Stomach (tissue), 4 donors: ENCODE measurements around the gene U2SURP.

Experiments
- EP300 ChIP-seq: sonication (generic); formaldehyde crosslinking; IDR thresholded peaks from one replicate; pipeline ENCODE4 v1.6.1; 2017; ENCODE audit warnings: antibody characterized with exemption
- POLR2A ChIP-seq, 4 donors: fragments of 450-650 bp; IDR thresholded peaks; one replicate each; pipeline ENCODE4 v1.6.1; 2016; ENCODE audit warnings: antibody characterized with exemption in 4 of 4, control low read depth in 2 of 4, mild to moderate bottlenecking in 1 of 4, moderate library complexity in 1 of 4
- POLR2AphosphoS5 ChIP-seq, 3 donors: sonication (generic); formaldehyde crosslinking; IDR thresholded peaks; one replicate each; pipeline ENCODE4 v1.6.1; 2016; ENCODE audit warnings: antibody characterized with exemption in 3 of 3
- TF ChIP-seq, protein P1 (sequence below), 7 experiments: fragments of 450-650 bp in 4 of 7; fragments of 200-600 bp in 3 of 7; sonication (generic) in 3 of 7; IDR thresholded peaks; one replicate each; pipeline ENCODE4 v1.5.1; 2016 to 2019; ENCODE audit warnings: antibody characterized with exemption in 7 of 7, control low read depth in 2 of 7, mild to moderate bottlenecking in 1 of 7

DNA sequence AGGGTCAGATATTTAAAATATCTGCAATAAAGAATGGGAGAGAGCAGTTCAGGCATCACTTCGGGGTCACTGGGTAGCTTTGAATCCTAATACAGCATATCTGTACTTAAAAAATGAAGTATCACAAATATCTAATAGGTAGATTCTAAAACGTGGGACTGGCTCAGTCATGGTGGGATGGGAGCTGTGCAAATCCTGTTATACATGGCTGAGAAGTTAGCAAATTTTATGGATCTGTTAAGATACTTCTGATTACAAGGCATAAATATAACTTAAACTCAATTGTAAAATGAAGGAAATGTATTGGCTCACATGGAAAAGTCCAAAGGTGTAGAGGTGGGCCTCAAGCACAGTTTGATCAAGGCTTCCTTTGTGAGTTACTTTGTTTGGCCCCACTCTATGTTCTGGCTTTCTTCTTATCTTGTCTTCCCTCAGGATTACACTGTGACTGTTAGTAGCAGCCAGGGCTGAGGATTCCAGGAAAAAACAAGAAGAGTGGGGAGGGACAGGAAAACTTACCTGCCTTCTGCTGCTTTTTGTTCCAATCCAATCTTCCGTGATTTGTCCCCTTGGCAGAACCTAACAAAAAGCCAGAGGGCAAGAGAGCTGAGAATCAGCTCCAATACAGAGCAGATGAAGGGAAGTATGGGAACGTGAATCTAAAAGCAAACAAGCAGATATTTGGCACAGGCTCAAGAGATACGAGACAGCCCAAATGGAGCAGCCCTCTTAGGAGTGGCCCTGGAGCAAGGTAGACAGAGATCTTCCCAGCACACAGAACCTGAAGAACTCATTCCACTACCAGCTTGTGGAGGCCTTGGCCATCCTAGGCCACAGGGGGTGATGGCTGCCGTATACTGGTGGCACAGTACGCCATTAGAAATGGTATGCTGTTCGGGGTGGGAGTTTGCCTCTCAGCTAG, 48.8 kb upstream of the U2SURP start:
- TF ChIP-seq, protein P1, sequence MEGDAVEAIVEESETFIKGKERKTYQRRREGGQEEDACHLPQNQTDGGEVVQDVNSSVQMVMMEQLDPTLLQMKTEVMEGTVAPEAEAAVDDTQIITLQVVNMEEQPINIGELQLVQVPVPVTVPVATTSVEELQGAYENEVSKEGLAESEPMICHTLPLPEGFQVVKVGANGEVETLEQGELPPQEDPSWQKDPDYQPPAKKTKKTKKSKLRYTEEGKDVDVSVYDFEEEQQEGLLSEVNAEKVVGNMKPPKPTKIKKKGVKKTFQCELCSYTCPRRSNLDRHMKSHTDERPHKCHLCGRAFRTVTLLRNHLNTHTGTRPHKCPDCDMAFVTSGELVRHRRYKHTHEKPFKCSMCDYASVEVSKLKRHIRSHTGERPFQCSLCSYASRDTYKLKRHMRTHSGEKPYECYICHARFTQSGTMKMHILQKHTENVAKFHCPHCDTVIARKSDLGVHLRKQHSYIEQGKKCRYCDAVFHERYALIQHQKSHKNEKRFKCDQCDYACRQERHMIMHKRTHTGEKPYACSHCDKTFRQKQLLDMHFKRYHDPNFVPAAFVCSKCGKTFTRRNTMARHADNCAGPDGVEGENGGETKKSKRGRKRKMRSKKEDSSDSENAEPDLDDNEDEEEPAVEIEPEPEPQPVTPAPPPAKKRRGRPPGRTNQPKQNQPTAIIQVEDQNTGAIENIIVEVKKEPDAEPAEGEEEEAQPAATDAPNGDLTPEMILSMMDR (IDR thresholded peaks at IDR 0.05), result no peak
- no peak for TF ChIP-seq POLR2A (IDR thresholded peaks at IDR 0.05)
- no peak for TF ChIP-seq EP300
- TF ChIP-seq POLR2AphosphoS5 (IDR thresholded peaks at IDR 0.05), result no peak
